ENCODE measurements around the gene MAPRE2.

Gene MAPRE2

DNA sequence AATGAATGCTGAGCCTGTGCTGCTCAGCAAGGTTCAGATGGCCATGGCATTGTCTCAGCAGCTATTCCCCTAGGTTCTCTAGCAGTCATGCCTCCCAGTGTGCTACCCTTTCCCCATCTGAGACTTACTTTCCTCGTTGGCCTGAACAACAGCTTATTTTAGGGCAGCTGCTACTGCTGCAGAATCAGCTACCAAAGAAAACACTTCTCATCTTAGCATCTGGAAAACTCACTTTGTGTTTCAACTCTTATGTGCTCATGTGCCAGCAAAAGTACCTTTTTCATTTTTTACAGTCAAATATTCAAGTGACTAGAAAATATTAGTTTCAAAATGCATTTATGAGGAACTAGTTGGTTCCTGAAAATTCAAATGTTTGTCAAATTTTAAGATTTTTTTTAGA lies 139.2 kb downstream of the MAPRE2 start:
- no peak for DNase-seq (ENCODE audit: low read depth, low spot score)

DNA sequence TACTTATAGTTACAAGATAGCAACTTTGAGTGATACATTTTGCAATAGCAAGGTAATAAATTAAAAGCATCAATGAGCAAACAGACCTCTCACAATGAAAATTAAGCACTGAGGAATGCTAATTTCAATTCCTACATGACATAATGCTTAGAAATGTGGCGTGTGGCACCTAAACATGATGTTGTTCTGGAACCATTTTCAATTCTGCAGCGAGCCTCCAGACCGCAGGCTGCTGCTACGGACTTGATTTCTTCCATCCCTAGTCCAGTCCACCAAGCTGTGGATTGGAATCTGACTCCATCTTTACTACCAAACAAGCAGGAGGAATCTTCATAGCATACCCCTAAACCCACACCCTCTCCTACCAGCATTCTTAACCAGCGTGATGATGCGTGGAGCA lies 140.9 kb downstream of the MAPRE2 start:
- no peak for DNase-seq (ENCODE audit: low read depth, low spot score)

DNA sequence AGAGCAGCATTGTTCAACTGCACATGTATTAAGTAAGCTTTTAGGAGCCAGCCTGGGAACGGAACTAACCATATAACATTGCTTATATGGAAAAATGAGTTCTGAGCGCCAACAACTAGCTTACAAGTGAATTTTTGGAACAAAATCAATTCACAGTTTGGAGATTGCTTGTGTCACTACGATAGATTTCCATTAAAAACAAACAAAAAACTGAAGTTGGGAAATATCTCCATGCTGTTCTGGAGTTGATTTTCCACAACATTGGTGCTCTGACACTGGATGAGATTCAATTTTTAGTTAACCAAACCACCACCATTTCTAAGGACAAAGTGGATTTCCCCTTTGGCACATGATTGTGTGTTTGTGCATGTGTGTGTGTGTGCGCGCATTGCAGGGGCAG lies 142.7 kb downstream of the MAPRE2 start:
- no peak for DNase-seq (ENCODE audit: low read depth, low spot score)

DNA sequence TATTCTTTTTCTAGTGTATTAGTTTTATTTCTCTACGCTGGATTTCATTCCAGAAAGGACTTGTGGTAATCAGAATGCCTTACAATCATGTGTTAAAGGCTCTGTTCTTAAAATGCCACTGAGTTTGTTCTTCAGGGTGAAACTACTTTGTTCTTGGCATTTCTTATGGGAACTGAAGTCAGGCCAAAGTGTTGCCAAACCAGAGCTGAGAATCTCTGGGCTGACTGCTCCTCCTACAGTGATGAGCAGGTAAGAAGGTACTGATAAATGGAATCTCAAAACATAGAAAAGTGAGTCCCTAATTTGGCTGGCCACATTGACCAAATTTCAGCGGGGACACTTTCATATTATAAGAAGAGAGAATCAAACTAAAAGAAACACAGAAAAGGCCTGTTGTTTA lies 144.6 kb downstream of the MAPRE2 start:
- no peak for DNase-seq (ENCODE audit: low read depth, low spot score)

DNA sequence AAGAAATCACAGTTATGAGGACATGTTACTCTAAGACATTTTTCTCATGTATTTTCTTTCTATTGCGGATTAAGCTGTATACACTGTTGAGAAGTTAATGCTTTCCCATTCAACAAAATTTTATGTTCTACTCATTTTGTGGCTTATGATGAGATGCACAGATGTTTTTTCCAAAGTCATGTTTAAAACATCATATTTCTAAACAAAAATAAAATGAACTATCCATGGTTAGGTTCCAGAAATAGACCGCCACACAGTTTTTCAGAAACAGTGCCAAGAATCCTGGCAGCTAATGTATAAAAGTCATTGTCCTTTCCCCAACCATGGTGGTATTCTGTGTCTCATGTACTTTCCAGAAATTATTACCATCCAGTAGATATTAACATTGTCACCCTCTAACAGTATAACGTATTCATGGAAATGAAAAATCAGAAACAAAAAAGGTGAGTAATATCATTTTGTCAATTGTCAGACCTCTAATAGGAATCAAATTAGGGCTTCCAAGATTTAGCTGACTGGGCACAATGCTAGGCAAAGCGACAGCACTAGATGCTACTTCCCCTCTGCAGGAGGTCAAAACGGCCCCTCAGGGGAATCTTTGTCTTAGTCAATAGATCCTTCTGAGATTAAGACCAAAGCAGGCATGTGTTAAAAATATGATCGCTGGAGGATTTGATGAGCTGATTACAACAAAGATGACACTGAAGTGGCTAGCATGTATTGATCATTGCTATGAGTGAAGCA lies 145.2 kb downstream of the MAPRE2 start:
- no peak for DNase-seq (ENCODE audit: low read depth, low spot score)

DNA sequence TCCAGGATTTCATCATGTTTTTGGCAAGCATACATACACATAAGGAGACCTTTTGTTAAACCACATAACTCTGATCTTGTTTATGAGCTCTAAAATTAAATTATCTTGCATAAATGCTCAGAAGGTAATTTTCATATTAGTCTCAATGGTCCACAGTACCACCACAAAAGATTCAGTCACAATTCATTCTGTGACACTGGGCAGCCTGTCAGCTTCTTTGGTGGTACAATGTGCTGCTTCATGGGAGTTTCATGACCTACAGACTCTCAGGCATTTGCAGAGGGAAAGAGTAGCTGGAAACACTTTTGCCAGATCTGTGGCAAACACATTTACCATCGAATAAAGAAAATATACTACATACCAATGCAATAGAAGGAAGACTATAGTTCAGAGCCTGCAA lies 148.3 kb downstream of the MAPRE2 start:
- DNase-seq (ENCODE audit: low read depth, low spot score), result no peak

DNA sequence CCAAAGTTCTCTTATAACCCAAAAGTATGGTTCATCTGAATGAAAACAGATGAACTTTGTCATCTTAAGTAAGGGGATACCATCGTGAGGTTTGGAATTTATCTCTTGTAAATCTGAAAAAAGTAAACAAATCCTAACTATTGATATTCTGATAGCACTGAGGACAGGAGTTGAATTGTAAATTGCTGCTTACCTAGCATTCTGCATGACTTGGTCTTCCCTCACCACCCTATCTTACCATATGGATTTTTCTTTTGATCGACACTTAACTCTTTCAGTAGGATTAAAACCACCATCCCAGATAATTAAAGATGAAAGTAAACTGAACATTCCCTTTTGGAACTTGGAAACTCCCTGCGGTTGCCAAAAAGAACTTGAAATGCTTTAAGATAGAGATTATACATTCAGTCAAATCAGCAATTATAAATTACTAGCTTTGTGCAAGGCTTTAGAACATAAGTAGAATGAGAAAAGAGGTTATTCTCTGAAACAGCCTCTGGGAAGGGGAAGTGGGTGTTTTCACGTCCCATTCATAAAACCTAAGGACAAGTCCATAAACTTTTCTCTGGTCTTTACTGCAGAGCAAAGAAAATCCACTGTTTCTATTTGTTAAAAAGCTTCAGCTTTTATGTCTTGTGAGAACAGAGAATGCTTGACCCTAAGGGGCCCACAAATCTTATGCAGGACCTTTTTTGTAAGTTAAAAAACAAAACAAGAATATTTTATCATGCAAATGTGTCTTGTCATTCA lies 149.9 kb downstream of the MAPRE2 start:
- DNase-seq (ENCODE audit: low read depth, low spot score), result no peak

DNA sequence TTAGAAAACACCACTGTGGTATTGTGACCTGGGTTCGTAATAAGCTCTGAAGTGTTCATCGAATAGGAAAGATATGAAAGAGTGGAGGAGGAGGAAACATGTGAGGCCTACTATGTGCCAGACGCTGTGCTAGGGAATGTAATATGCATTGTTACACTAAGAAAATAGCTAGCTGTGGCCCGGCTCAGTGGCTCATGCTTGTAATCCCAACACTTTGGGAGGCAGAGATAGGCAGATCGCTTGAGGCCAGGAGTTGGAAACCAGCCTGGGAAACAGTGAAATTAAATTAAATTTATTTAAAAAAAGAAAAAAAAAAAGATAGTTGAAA lies 150.4 kb downstream of the MAPRE2 start:
- DNase-seq (ENCODE audit: low read depth, low spot score), result no peak

DNA sequence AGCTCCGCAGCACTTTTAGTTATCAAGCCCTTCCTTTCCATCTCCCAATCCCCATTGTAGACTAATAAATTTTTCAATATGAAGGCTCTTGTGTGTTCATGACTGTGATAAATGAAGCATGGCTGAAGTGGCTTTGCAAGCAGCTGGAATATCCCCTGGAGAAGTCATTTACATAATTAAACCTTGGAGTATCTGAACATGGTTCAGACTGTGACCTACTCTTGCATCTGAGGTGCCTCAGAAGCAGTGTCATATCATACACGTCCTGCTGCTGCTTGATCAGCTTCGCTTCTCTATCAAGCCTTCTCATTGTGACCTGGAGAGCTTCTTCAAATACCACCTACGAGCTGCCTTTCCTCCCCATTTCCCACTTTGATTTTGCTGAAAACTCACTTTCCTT lies 151.2 kb downstream of the MAPRE2 start:
- no peak for DNase-seq (ENCODE audit: low read depth, low spot score)

Measured in iPS DF 19.7 (cell line).